K562 (cell line): ENCODE data around the gene DNASE2. TPM values are rescaled to one million over a fixed set of nuclear protein-coding genes. Genes with fewer than 3 reads are reported as not detected.
A peak's percentile ranks its signal among the peaks of the same experiment; 100 is the strongest.

Experiments
- FOXK1 ChIP-seq: sonication (generic); formaldehyde crosslinking; IDR thresholded peaks from 2 replicates; pipeline ENCODE4 v1.8.0; 2022; ENCODE audit warnings: missing genetic modification reagents, mild to moderate bottlenecking, borderline replicate concordance
- NFXL1 ChIP-seq: fragments of 450-650 bp; formaldehyde crosslinking; IDR thresholded peaks from 2 replicates; pipeline ENCODE4 v1.4.0; 2021; ENCODE audit warnings: mild to moderate bottlenecking
- POLR3G ChIP-seq: IDR thresholded peaks from 2 replicates; pipeline ENCODE4 v1.6.1; 2011; ENCODE audit not compliant: insufficient read length, insufficient replicate concordance; ENCODE audit errors: extremely low read depth
- RBM22 ChIP-seq: fragments of 200-400 bp; formaldehyde crosslinking; IDR thresholded peaks from 2 replicates; pipeline ENCODE4 v1.6.1; 2018; ENCODE audit warnings: low read length, low read depth; ENCODE audit not compliant: poor library complexity, severe bottlenecking
- SAP30 ChIP-seq: fragments of 200-600 bp; sonication (generic); IDR thresholded peaks from 2 replicates; pipeline ENCODE4 v1.6.1; 2012; ENCODE audit warnings: borderline replicate concordance, low read depth, mild to moderate bottlenecking, moderate library complexity, low read length, control low read depth, inconsistent platforms; ENCODE audit not compliant: insufficient read depth, poor library complexity, severe bottlenecking
- SRSF1 ChIP-seq: fragments of 200-400 bp; formaldehyde crosslinking; IDR thresholded peaks from 2 replicates; pipeline ENCODE4 v1.6.1; 2017; ENCODE audit warnings: mild to moderate bottlenecking, low read depth, low read length, moderate library complexity
- XRCC5 ChIP-seq: fragments of 200-400 bp; formaldehyde crosslinking; IDR thresholded peaks from 2 replicates; pipeline ENCODE4 v1.6.1; 2017; ENCODE audit warnings: low read depth, mild to moderate bottlenecking, low read length
- ZC3H4 ChIP-seq: sonication (generic); formaldehyde crosslinking; IDR thresholded peaks from 2 replicates; pipeline ENCODE4 v1.9.0; 2021; ENCODE audit warnings: missing genetic modification reagents, borderline replicate concordance
- ZNF224 ChIP-seq: sonication (generic); formaldehyde crosslinking; IDR thresholded peaks from 2 replicates; pipeline ENCODE4 v1.8.0; 2022; ENCODE audit warnings: mild to moderate bottlenecking, missing genetic modification reagents
- polyA plus RNA-seq, 8 experiments: library from polyadenylated mRNA; depleted of rRNA in 4 of 8; stranded (reverse) in 5 of 8; unstranded in 3 of 8; fragments of >200 nt; fragmentation: Nextera tagmentation in 2 of 8; fragmentation: Illumina TruSeq in 1 of 8; extraction: Ambion mirVana in 2 of 8; extraction: Trizol in 1 of 8; gene quantifications; 2 replicates each; pipeline versions ENCODE4 v1.2.1 to v1.2.3, GENCODE V29; 2011 to 2014; ENCODE audit warnings: inconsistent platforms in 1 of 8, missing spikeins in 1 of 8
- total RNA-seq, 7 experiments: library from RNA; depleted of rRNA in 6 of 7; stranded (reverse); fragments of >200 nt in 6 of 7; fragmentation: Illumina TruSeq in 2 of 7; extraction: Trizol in 2 of 7; gene quantifications; 2 replicates each; pipeline versions ENCODE4 v1.2.1 to v1.2.3, GENCODE V29; 2011 to 2021; ENCODE audit warnings: low replicate concordance in 1 of 7
- TF ChIP-seq, protein P1 (sequence below), 2 experiments: fragments of 450-650 bp in 1 of 2; sonication (generic) in 1 of 2; formaldehyde crosslinking in 1 of 2; IDR thresholded peaks; 2 replicates each; pipeline versions ENCODE4 v1.7.1 to v1.9.0; 2016 to 2022; ENCODE audit warnings: inconsistent platforms in 1 of 2, mild to moderate bottlenecking in 1 of 2, missing genetic modification reagents in 1 of 2
- TF ChIP-seq, protein P2 (sequence below): fragments of 450-650 bp; IDR thresholded peaks from one replicate; pipeline ENCODE4 v1.6.1; 2018; ENCODE audit warnings: mild to moderate bottlenecking, moderate library complexity; ENCODE audit not compliant: partially characterized antibody
- TF ChIP-seq, protein P3 (sequence below): fragments of 450-650 bp; formaldehyde crosslinking; IDR thresholded peaks from 2 replicates; pipeline ENCODE4 v1.4.0; 2020; ENCODE audit warnings: mild to moderate bottlenecking, moderate library complexity
- TF ChIP-seq, protein P4 (sequence below): sonication (generic); formaldehyde crosslinking; IDR thresholded peaks from 2 replicates; pipeline ENCODE4 v1.8.0; 2022; ENCODE audit warnings: missing genetic modification reagents, mild to moderate bottlenecking, borderline replicate concordance

DNASE2 gene
- total and polyA plus RNA-seq, 9 of the 15 experiments (the other 6 are each of a cell fraction or from before 2014, with no cell fraction given), result 4.4 to 27.0 (median 20.2) TPM

DNA sequence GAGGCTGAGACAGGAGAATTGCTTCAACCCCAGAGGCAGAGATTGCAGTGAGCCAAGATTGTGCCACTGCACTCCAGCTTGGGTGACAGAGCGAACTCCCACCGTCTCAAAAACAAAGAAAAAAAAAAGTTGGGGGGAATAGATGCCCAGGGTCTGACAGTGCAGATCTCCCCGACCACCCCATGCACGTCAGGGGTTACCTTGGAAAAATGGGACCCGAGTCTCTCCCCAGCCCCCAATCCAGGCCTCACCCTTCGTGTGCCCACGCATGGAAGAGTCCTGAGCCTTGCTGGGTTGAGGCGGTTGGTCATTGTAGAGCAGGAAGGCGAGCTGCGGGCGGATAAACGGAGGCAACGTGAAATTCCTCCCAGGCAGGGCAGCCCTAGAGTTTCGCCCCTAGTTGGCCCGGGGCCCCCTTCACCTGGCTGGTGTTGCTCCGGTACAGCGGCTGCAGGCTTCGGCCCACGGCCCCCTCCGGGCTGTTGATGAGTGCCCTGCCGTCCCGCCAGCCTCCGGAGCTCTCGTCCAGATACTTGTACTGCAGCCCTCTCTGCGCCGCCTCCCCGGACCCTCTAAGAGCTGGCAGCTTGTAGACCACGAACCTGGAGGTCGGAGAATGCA lies 588 bp downstream of the DNASE2 start (continued):
- TF ChIP-seq, protein P1, sequence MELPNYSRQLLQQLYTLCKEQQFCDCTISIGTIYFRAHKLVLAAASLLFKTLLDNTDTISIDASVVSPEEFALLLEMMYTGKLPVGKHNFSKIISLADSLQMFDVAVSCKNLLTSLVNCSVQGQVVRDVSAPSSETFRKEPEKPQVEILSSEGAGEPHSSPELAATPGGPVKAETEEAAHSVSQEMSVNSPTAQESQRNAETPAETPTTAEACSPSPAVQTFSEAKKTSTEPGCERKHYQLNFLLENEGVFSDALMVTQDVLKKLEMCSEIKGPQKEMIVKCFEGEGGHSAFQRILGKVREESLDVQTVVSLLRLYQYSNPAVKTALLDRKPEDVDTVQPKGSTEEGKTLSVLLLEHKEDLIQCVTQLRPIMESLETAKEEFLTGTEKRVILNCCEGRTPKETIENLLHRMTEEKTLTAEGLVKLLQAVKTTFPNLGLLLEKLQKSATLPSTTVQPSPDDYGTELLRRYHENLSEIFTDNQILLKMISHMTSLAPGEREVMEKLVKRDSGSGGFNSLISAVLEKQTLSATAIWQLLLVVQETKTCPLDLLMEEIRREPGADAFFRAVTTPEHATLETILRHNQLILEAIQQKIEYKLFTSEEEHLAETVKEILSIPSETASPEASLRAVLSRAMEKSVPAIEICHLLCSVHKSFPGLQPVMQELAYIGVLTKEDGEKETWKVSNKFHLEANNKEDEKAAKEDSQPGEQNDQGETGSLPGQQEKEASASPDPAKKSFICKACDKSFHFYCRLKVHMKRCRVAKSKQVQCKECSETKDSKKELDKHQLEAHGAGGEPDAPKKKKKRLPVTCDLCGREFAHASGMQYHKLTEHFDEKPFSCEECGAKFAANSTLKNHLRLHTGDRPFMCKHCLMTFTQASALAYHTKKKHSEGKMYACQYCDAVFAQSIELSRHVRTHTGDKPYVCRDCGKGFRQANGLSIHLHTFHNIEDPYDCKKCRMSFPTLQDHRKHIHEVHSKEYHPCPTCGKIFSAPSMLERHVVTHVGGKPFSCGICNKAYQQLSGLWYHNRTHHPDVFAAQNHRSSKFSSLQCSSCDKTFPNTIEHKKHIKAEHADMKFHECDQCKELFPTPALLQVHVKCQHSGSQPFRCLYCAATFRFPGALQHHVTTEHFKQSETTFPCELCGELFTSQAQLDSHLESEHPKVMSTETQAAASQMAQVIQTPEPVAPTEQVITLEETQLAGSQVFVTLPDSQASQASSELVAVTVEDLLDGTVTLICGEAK (IDR thresholded peaks at IDR 0.05), result peak; percentile 30; the same call in 1 of the 2 replicates
- TF ChIP-seq, protein P1 (CRISPR knock-in tag; IDR thresholded peaks at IDR 0.05), result no peak
- TF ChIP-seq ZNF224 (CRISPR knock-in tag) (0 out of 2 replicates have a peak, but pooled peaks have one; percentile 51), RBM22 (peak; percentile 17), NFXL1 (CRISPR knock-in tag) (no peak), FOXK1 (CRISPR knock-in tag) (0 out of 2 replicates have a peak, but pooled peaks have one; percentile 87), POLR3G (no peak), ZC3H4 (no peak), SAP30 (peak; percentile 48), XRCC5 (no peak), SRSF1 (no peak)
- TF ChIP-seq, protein P2, sequence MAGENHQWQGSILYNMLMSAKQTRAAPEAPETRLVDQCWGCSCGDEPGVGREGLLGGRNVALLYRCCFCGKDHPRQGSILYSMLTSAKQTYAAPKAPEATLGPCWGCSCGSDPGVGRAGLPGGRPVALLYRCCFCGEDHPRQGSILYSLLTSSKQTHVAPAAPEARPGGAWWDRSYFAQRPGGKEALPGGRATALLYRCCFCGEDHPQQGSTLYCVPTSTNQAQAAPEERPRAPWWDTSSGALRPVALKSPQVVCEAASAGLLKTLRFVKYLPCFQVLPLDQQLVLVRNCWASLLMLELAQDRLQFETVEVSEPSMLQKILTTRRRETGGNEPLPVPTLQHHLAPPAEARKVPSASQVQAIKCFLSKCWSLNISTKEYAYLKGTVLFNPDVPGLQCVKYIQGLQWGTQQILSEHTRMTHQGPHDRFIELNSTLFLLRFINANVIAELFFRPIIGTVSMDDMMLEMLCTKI, result no peak
- TF ChIP-seq, protein P3, sequence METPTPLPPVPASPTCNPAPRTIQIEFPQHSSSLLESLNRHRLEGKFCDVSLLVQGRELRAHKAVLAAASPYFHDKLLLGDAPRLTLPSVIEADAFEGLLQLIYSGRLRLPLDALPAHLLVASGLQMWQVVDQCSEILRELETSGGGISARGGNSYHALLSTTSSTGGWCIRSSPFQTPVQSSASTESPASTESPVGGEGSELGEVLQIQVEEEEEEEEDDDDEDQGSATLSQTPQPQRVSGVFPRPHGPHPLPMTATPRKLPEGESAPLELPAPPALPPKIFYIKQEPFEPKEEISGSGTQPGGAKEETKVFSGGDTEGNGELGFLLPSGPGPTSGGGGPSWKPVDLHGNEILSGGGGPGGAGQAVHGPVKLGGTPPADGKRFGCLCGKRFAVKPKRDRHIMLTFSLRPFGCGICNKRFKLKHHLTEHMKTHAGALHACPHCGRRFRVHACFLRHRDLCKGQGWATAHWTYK (CRISPR knock-in tag), result no peak
- TF ChIP-seq, protein P4, sequence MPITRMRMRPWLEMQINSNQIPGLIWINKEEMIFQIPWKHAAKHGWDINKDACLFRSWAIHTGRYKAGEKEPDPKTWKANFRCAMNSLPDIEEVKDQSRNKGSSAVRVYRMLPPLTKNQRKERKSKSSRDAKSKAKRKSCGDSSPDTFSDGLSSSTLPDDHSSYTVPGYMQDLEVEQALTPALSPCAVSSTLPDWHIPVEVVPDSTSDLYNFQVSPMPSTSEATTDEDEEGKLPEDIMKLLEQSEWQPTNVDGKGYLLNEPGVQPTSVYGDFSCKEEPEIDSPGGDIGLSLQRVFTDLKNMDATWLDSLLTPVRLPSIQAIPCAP (CRISPR knock-in tag), result 0 out of 2 replicates have a peak, but pooled peaks have one; percentile 12
